ENCODE data around the gene ASPN. TPM values are rescaled to one million over a fixed set of nuclear protein-coding genes. Genes with fewer than 3 reads are reported as not detected.

ASPN gene
- total and polyA plus RNA-seq, 9 of the 15 experiments (the other 6 are each of a cell fraction or from before 2014, with no cell fraction given), result 0.03 to 0.07 TPM; not detected in 7

DNA sequence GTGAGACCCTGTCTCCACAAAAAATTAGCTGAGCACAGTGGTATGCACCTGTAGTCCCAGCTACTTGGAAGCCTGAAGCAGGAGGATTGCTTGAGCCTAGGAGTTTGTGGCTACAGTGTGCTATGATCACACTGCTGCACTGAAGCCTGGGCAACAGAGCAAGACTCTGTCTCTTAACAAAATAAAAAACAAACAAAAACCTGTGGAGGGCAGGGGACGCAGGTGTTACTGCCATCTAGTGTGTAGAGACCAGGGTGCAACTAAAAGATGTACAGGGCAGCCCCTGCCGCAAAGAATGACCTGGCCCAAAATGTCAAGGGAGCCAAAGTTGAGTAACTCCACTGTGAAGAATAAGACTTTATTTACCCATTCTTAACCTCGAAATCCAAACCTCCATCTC is 27.1 kb downstream of the ASPN start:
- Histone ChIP-seq H3K27ac (ENCODE audit: extremely low read depth, low read depth, low read length) (no peak overlapping the region), H3K36me3 (ENCODE audit: control insufficient read depth, insufficient read depth, low read length) (no peaks in the 10 kb centered on the region), H3K4me1 (replicated peaks in 1 of 2; ENCODE audit: control insufficient read depth in 2 of 2, insufficient read depth in 2 of 2, low read length in 2 of 2) (no peaks in the 10 kb centered on the region), H3K9ac (ENCODE audit: insufficient read depth in 1 of 2, low read depth in 2 of 2, low read length in 2 of 2) (no peak overlapping the region), H3K9me1 (ENCODE audit: control insufficient read depth, insufficient read depth, low read length) (no peaks in the 10 kb centered on the region), H3K9me3 (replicated peaks; ENCODE audit: control insufficient read depth, insufficient read depth, low read depth, low read length) (no peaks in the 10 kb centered on the region), H3K4me3 (no peak overlapping the region), H3K79me2 (ENCODE audit: control insufficient read depth, insufficient read depth, low read length) (no peaks in the 10 kb centered on the region), H2AFZ (ENCODE audit: low read depth, low read length) (no peak overlapping the region), H4K20me1 (replicated peaks; ENCODE audit: control insufficient read depth, insufficient read depth, low read length) (no peaks in the 10 kb centered on the region), H3K4me2 (ENCODE audit: insufficient read depth, low read length) (no peak overlapping the region), H3K27me3 (ENCODE audit: control insufficient read depth in 2 of 2, insufficient read depth in 2 of 2, low read length in 2 of 2) (no peaks in the 10 kb centered on the region)
- in situ Hi-C loops (cut with MboI), result no loop called here
- FAIRE-seq, result peak; percentile 54
- peak in 2 of 4 experiments; percentile 30 to 44 for DNase-seq (ENCODE audit: extremely low read depth in 1 of 4, low spot score in 3 of 4)
- intact Hi-C loops (cut with micrococcal nuclease), result no loop called here
- TF ChIP-seq, protein P1, sequence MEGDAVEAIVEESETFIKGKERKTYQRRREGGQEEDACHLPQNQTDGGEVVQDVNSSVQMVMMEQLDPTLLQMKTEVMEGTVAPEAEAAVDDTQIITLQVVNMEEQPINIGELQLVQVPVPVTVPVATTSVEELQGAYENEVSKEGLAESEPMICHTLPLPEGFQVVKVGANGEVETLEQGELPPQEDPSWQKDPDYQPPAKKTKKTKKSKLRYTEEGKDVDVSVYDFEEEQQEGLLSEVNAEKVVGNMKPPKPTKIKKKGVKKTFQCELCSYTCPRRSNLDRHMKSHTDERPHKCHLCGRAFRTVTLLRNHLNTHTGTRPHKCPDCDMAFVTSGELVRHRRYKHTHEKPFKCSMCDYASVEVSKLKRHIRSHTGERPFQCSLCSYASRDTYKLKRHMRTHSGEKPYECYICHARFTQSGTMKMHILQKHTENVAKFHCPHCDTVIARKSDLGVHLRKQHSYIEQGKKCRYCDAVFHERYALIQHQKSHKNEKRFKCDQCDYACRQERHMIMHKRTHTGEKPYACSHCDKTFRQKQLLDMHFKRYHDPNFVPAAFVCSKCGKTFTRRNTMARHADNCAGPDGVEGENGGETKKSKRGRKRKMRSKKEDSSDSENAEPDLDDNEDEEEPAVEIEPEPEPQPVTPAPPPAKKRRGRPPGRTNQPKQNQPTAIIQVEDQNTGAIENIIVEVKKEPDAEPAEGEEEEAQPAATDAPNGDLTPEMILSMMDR (IDR thresholded peaks at IDR 0.05 in 2 of 3, conservative IDR thresholded peaks at IDR 0.05 in 1 of 3; ENCODE audit: insufficient read depth in 2 of 3, low read depth in 1 of 3, low read length in 3 of 3), result peak; percentile 56 to 59 (median 57)
- 0 out of 2 replicates have a peak, but pooled peaks have one; percentile 13 for TF ChIP-seq SMC3 (conservative IDR thresholded peaks at IDR 0.05; ENCODE audit: insufficient read depth, low read depth, low read length)
- TF ChIP-seq, protein P2, sequence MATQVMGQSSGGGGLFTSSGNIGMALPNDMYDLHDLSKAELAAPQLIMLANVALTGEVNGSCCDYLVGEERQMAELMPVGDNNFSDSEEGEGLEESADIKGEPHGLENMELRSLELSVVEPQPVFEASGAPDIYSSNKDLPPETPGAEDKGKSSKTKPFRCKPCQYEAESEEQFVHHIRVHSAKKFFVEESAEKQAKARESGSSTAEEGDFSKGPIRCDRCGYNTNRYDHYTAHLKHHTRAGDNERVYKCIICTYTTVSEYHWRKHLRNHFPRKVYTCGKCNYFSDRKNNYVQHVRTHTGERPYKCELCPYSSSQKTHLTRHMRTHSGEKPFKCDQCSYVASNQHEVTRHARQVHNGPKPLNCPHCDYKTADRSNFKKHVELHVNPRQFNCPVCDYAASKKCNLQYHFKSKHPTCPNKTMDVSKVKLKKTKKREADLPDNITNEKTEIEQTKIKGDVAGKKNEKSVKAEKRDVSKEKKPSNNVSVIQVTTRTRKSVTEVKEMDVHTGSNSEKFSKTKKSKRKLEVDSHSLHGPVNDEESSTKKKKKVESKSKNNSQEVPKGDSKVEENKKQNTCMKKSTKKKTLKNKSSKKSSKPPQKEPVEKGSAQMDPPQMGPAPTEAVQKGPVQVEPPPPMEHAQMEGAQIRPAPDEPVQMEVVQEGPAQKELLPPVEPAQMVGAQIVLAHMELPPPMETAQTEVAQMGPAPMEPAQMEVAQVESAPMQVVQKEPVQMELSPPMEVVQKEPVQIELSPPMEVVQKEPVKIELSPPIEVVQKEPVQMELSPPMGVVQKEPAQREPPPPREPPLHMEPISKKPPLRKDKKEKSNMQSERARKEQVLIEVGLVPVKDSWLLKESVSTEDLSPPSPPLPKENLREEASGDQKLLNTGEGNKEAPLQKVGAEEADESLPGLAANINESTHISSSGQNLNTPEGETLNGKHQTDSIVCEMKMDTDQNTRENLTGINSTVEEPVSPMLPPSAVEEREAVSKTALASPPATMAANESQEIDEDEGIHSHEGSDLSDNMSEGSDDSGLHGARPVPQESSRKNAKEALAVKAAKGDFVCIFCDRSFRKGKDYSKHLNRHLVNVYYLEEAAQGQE (IDR thresholded peaks at IDR 0.05; ENCODE audit: borderline replicate concordance), result peak; percentile 25; the same call in 1 of the 2 replicates
- TF ChIP-seq, protein P2 (CRISPR knock-in tag; IDR thresholded peaks at IDR 0.05; ENCODE audit: low read depth), result no peak
- no peak for TF ChIP-seq TAF15 (IDR thresholded peaks at IDR 0.05; ENCODE audit: low read depth, low read length)
- 0 out of 2 replicates have a peak, but pooled peaks have one; percentile 24 for TF ChIP-seq ZNF121 (CRISPR knock-in tag; conservative IDR thresholded peaks at IDR 0.05)
- no peak for TF ChIP-seq ZC3H4 (CRISPR knock-in tag; IDR thresholded peaks at IDR 0.05; ENCODE audit: borderline replicate concordance)
- TF ChIP-seq RAD21 (CRISPR knock-in tag; conservative IDR thresholded peaks at IDR 0.05 in 1 of 2, IDR thresholded peaks at IDR 0.05 in 1 of 2), result peak in 1 of 2 experiments; percentile 52; a peak in 2 of 4 replicates
- no peak for TF ChIP-seq CCNT2 (IDR thresholded peaks at IDR 0.05; ENCODE audit: borderline replicate concordance, extremely low read depth, insufficient read length, low read depth, low read length)
- ChIA-PET POLR2A (no interaction called here), CTCF (ENCODE audit: low intra/inter-chr PET ratio) (no interaction called here)
- WGBS (ENCODE audit: insufficient coverage, low coverage, missing lambda C conversion rate), result 3% methylated on average over 3 of the region's 3 CpGs
- ATAC-seq, result peak; percentile 87
- no TSS peak for BruUV-seq (replicated peaks)

All from K562 (cell line).